Kidney (tissue), 14 donors: ENCODE results near the gene TMEM38B. TPM values are rescaled to one million over a fixed set of nuclear protein-coding genes. Genes with fewer than 3 reads are reported as not detected.

Experiments used
- DNase-seq, 5 donors: peaks; one replicate each; pipeline ENCODE4 v3.0.0-alpha.2; 2013 to 2020
- FAIRE-seq: peaks from 2 replicates; lab custom pipeline; 2012; peaks lifted over from hg19 to GRCh38; lab: Jason Lieb, UNC
- H3K27ac ChIP-seq, 2 donors: one replicate each; pipeline ENCODE4 v1.7.0; 2013; ENCODE audit warnings: low read depth in 2 of 2, low read length in 2 of 2, inconsistent platforms in 1 of 2
- H3K27me3 ChIP-seq: one replicate; pipeline ENCODE4 v1.7.1; 2013; ENCODE audit warnings: low read length, inconsistent platforms; ENCODE audit not compliant: control insufficient read depth, insufficient read depth
- H3K36me3 ChIP-seq, 3 donors: one replicate each; pipeline versions ENCODE4 v1.7.0 to v1.7.1; 2013; ENCODE audit warnings: low read length in 3 of 3, control low read depth in 1 of 3, inconsistent platforms in 1 of 3; ENCODE audit not compliant: insufficient read depth in 3 of 3, control insufficient read depth in 2 of 3
- H3K4me1 ChIP-seq, 3 donors: one replicate each; pipeline versions ENCODE4 v1.7.0 to v1.7.1; 2013; ENCODE audit warnings: low read length in 3 of 3, inconsistent platforms in 1 of 3, low read depth in 1 of 3; ENCODE audit not compliant: control insufficient read depth in 2 of 3, insufficient read depth in 2 of 3
- H3K4me3 ChIP-seq, 3 donors: one replicate each; pipeline versions ENCODE4 v1.7.0 to v1.8.1; 2013; ENCODE audit warnings: low read length in 3 of 3, control low read depth in 1 of 3, inconsistent platforms in 1 of 3
- H3K9ac ChIP-seq, 3 donors: one replicate each; pipeline versions ENCODE4 v1.7.0 to v1.7.1; 2013; ENCODE audit warnings: low read length in 3 of 3, control low read depth in 1 of 3, inconsistent platforms in 1 of 3
- H3K9me3 ChIP-seq, 3 donors: one replicate each; pipeline versions ENCODE4 v1.7.0 to v1.7.1; 2013; ENCODE audit warnings: low read length in 3 of 3, control low read depth in 1 of 3, inconsistent platforms in 1 of 3; ENCODE audit not compliant: control insufficient read depth in 2 of 3, insufficient read depth in 1 of 3
- intact Hi-C: fragments of 100-400 bp; cut with DNase I; formaldehyde crosslinking; loops from one replicate; pipeline ENCODE4 v1.11.1; 2022
- polyA plus RNA-seq: library from polyadenylated mRNA; stranded (reverse); fragments of 350-450 nt; fragmentation: Illumina TruSeq; extraction: RNeasy Lipid Tissue Mini Kit (QIAGEN cat#74804); gene quantifications from one replicate; pipeline ENCODE4 v1.2.3, GENCODE V29; 2014; ENCODE audit warnings: low read depth, low replicate concordance; ENCODE audit not compliant: insufficient read depth
- total RNA-seq: library from RNA; stranded (reverse); fragmentation: NEBNext Ultra II Directional; extraction: Animal tissue kit (Norgen Biotek cat#: 25700); gene quantifications from one replicate; pipeline ENCODE4 v1.2.1, GENCODE V29; 2021
- TF ChIP-seq, protein P1 (sequence below): IDR thresholded peaks from 3 replicates; pipeline ENCODE4 v1.5.1; 2012; ENCODE audit warnings: mild to moderate bottlenecking, moderate library complexity, borderline replicate concordance; ENCODE audit not compliant: insufficient read depth; ENCODE audit errors: extremely low read depth
- donor health status: control.
- donor health status: control.
- donor health status: control.
- donor health status: control.
- donor health status: control.
- donor health status: DM: yes; HTN: yes; CAD: no.
- donor health status: Normal renal cell carcinoma (clear cell type).

Gene TMEM38B
- total and polyA plus RNA-seq, 2 donors from 2014 or later: 12.5 to 23.2 TPM

DNA sequence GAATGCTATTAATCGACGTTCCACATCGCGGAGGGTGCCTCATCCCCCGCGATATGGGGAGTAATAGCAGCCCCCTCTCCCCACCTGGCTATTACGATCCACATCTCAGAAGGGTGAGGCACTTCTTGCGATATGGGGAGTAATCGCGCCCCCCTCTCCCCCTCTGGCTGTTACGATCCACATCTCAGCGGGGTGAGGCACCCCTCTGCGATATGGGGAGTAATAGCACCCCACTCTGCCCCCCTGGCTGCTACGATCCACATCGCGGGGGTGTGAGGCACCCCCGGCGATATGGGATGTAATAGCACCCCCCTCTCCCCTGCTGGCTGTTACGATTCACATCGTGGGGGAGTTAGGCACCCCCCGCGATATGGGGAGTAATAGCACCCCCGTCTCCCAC, 128.5 kb downstream of the TMEM38B start:
- Histone ChIP-seq H3K27ac (no peak overlapping the region), H3K4me3 (no peak overlapping the region), H3K36me3 (no peaks in the 10 kb centered on the region), H3K9me3 (peaks cover 0 to 8% (median 0%) of the 10 kb centered on the region in 3 donors), H3K9ac (no peak overlapping the region), H3K4me1 (no peaks in the 10 kb centered on the region), H3K27me3 (no peaks in the 10 kb centered on the region)
- DNase-seq: no peak
- TF ChIP-seq, protein P1, sequence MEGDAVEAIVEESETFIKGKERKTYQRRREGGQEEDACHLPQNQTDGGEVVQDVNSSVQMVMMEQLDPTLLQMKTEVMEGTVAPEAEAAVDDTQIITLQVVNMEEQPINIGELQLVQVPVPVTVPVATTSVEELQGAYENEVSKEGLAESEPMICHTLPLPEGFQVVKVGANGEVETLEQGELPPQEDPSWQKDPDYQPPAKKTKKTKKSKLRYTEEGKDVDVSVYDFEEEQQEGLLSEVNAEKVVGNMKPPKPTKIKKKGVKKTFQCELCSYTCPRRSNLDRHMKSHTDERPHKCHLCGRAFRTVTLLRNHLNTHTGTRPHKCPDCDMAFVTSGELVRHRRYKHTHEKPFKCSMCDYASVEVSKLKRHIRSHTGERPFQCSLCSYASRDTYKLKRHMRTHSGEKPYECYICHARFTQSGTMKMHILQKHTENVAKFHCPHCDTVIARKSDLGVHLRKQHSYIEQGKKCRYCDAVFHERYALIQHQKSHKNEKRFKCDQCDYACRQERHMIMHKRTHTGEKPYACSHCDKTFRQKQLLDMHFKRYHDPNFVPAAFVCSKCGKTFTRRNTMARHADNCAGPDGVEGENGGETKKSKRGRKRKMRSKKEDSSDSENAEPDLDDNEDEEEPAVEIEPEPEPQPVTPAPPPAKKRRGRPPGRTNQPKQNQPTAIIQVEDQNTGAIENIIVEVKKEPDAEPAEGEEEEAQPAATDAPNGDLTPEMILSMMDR: no peak
- intact Hi-C loops: no loop called here
- FAIRE-seq: no peak

Other genes starting within 250 kb of the TMEM38B start
- 13.2 TPM for gene FSD1L, start 246.5 kb upstream of the TMEM38B start, total RNA-seq
- gene FSD1L, start 246.5 kb upstream of the TMEM38B start, polyA plus RNA-seq: 1.4 TPM
- 21.4 TPM for gene FKTN, start 136.4 kb upstream of the TMEM38B start, total RNA-seq
- 5.9 TPM for gene FKTN, start 136.4 kb upstream of the TMEM38B start, polyA plus RNA-seq
- gene TAL2, start 32.1 kb upstream of the TMEM38B start, total RNA-seq: 0.98 TPM
- gene TAL2, start 32.1 kb upstream of the TMEM38B start, polyA plus RNA-seq: not detected